ENCODE results near the gene DMXL1. TPM values are rescaled to one million over a fixed set of nuclear protein-coding genes. Genes with fewer than 3 reads are reported as not detected.
"Not testable (repeated sequence)": the region's sequence is repeated elsewhere in the genome, so short reads cannot be mapped to it uniquely, and the experiment has no call there.

Gene DMXL1
- total and polyA plus RNA-seq, 12 donors = 5.9 to 36.5 (median 25.4) TPM

- ATAC-seq = no peak
- Histone ChIP-seq H3K27ac (peak overlapping the region in 1 of 10 donors; percentile 16), H3K9me3 (no peaks in the 10 kb centered on the region), H3K4me3 (no peak overlapping the region), H3K27me3 (no peaks in the 10 kb centered on the region), H3K4me1 (peaks cover 3 to 69% (median 55%) of the 10 kb centered on the region in 9 donors), H3K36me3 (no peaks in the 10 kb centered on the region)
- intact Hi-C loops (cut with DNase I) = loop anchor here in 4 of 10 donors (5.0 to 10.0 kb wide), 3 partner anchors 87 to 193 kb away; partner anchors contain the start of gene DTWD2 (in 3 of the 4)
- WGBS, 2 donors = 80 to 82% methylated on average over 3 of the region's 3 CpGs
- no peak for TF ChIP-seq CTCF (IDR thresholded peaks at IDR 0.05)
- no peak for DNase-seq
Measured at GRCh38 chr5:119074419-119074818, 3.5 kb downstream of the DMXL1 start.

- peaks cover 0 to 77% (median 55%) of the 10 kb centered on the region in 9 donors for H3K4me1 ChIP-seq
- intact Hi-C loops (cut with DNase I) = loop anchor here in 1 of 10 donors (10.0 kb wide), 1 partner anchor 90 kb away; the partner anchor contains the start of gene DTWD2
- WGBS, 2 donors = 98% methylated on average over 12 of the region's 12 CpGs
- DNase-seq, H3K27me3 ChIP-seq, H3K4me3 ChIP-seq, H3K27ac ChIP-seq, H3K9me3 ChIP-seq, ATAC-seq, H3K36me3 ChIP-seq: not testable (repeated sequence)
Measured at GRCh38 chr5:119075269-119075668, 4.4 kb downstream of the DMXL1 start.

GRCh38 chr5:119076080-119076479, 5.2 kb downstream of the DMXL1 start:
- no peak overlapping the region for H3K4me3 ChIP-seq
- H3K9me3 ChIP-seq = no peaks in the 10 kb centered on the region
- H3K36me3 ChIP-seq = no peaks in the 10 kb centered on the region
- ATAC-seq (no peak), DNase-seq (no peak)
- TF ChIP-seq CTCF (IDR thresholded peaks at IDR 0.05) = no peak
- intact Hi-C loops (cut with DNase I) = loop anchor here in 1 of 10 donors (10.0 kb wide), 1 partner anchor 91 kb away; the partner anchor contains the start of gene DTWD2
- H3K27ac ChIP-seq = no peak overlapping the region
- H3K27me3 ChIP-seq = no peaks in the 10 kb centered on the region
- 76 to 91% methylated on average over 1 of the region's 1 CpG for WGBS, 2 donors
- H3K4me1 ChIP-seq = peaks cover 0 to 86% (median 61%) of the 10 kb centered on the region in 9 donors

GRCh38 chr5:119077444-119077843, 6.6 kb downstream of the DMXL1 start:
- ATAC-seq = no peak
- Histone ChIP-seq H3K4me1 (peaks cover 0 to 85% (median 57%) of the 10 kb centered on the region in 9 donors), H3K9me3 (no peaks in the 10 kb centered on the region), H3K4me3 (no peak overlapping the region), H3K27ac (no peak overlapping the region), H3K36me3 (no peaks in the 10 kb centered on the region), H3K27me3 (no peaks in the 10 kb centered on the region)
- WGBS, 2 donors = 86 to 92% methylated on average over 5 of the region's 5 CpGs
- no peak for DNase-seq
- intact Hi-C loops (cut with DNase I) = loop anchor here in 1 of 10 donors (10.0 kb wide), 1 partner anchor 93 kb away; the partner anchor contains the start of gene DTWD2
- no peak for TF ChIP-seq CTCF (IDR thresholded peaks at IDR 0.05)

Measured in heart right ventricle (tissue), 16 donors.